CD4-positive, alpha-beta T cell treated with Interleukin-17A for 1 hour (primary cell): Measurements from ENCODE around the gene CHPF.

ENCODE experiments used
- DNase-seq: peaks from one replicate; pipeline ENCODE4 v3.0.0-alpha.2; 2020

The CHPF gene

DNA sequence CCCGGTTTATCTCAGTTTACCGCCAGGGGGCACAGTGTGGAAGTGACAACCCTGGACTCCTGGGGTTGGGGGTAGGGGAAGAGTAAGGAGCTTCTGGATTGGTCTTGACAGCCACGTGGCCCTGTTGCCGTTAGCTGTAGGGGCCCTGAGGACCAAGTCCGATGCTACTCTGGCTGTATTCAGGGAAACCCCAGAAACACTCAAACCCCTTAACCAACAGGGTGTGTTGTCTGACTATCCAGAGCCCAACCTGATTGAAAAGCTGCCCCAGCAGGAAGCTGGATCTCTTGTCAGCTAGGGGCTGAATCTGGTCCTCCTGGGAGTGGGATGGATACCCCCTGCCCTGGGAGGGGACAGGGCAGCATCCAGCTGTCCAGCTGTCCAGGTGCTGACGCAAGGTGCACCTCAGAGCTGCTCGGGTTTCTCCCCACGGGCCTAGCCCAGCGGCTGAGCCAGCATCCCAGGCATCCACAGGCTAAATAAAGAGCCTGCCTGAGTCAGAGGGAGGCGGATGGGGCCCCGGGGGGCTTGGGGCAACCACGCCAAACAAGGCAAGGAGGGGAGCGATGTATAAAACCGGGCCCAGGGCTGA is 48.0 kb downstream of the CHPF start:
- peak; percentile 66 for DNase-seq

DNA sequence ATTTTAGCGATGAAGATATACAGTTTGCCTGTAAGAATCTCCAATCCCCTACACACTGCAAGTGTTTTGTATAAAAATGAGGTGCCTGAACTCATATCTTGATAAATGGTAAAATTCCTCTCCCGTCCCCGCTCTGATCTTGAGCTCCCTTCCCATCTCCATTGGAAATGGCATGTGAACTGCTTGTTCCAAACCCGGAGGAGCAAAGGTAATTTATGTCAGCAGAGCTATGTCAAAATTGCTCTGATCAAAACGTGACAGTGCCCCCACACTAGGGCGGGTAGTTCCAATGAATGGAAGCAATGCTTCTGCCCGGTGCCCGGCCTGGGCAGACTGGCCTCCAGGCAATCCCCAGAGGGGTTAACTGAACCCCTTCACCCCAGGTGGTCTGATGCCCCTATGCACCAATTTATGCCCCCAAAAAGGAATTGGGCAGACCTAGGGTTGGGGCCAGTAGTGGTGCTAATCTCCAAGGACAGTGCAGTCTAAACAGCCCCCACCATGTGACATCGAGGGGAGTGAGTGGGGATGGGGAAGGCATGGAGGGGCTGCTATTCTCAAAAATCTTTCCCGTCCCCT is 48.6 kb downstream of the CHPF start:
- DNase-seq = no peak

DNA sequence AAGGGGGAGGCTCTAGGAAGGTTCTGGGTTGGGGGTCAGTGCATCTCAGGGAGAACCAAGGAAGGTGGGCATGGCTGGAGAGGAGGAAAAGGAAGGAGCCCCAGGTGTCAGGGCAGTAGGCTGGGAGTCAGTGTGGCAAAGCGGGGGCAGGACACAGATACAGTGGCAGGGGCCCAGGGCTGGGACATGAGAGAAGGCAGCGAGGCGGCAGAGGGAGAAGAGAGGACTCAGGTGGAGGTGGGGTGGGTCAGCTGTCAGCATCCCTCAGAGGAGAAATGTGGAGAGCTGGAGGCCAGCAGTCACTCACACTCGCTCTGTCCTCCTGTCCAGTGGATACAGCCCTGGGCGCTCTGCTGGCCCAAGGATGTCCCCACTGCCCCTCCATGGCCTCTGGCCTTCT is 50.5 kb downstream of the CHPF start:
- DNase-seq = no peak

DNA sequence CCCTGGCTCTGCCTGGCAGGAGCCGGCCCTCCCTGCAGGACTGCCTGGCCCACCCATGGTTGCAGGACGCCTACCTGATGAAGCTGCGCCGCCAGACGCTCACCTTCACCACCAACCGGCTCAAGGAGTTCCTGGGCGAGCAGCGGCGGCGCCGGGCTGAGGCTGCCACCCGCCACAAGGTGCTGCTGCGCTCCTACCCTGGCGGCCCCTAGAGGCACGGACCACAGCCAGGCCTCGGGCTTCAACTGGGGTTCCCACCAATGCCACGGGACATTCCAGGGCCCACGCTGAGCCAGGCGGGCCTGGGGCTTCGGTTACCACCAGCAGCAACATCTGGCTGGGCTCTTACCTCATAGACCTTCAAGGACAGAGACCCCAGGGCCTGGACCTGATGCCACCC is 51.0 kb downstream of the CHPF start:
- DNase-seq = no peak

DNA sequence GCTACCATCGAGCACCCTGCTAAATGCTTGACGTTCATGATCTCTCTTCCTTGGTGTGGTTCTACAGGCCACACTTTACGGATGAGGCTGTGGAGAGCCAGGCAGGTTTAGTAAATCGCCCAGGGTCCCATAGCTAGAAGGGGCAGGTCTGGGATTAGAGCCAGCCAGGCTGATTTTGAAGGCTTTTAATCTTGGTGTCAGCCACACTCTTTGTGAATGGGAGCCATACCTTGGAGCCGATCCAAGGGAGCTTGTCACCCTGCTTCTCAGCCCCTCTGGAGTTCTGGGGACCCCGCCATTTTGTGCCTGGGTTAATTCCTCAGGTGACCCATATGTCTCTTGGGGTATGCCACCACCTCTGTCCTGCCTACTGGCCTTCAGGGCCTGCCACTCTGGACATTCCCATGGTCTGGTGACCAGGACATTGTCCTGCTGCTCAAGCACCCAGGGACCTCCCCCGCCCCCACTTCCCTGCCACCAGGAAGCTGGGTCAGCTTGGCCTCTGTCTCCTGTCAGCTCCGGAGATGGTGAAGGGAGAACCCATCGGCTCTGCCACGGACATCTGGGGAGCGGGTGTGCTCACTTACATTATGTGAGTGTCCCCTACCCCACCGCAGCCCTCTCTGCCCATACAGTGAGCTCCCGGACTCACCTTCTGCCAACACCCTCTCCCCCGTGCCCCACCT is 52.2 kb downstream of the CHPF start:
- no peak for DNase-seq

DNA sequence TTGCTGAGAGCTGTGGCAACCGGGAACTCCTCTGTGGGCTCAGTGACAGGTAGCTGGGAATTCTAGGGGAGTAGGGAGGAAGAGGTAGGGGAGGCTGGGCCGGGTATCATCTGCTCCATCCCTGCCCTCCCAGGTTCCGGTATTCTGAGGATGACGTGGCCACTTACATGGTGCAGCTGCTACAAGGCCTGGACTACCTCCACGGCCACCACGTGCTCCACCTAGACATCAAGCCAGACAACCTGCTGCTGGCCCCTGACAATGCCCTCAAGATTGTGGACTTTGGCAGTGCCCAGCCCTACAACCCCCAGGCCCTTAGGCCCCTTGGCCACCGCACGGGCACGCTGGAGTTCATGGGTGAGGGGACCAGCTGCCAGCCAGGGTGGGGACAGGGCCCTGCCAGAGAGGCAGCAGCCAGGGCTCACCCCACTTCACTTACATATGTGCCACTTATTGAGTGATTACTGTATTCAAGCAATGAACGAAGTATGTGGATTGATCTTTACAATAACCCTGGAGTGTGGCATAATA is 52.9 kb downstream of the CHPF start:
- DNase-seq = no peak

DNA sequence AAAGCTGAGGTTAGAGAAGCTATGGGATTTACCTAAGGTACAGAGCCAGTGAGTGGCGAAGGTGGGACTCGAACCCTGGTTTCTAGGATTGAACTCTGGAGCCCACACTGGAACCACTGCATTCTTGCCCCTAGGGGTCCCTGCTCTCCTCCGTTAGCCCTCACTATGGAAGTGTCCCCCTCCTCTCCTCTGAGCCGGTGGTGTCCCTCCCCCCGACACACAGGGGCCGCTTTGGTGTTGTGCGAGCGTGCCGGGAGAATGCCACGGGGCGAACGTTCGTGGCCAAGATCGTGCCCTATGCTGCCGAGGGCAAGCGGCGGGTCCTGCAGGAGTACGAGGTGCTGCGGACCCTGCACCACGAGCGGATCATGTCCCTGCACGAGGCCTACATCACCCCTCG is 53.4 kb downstream of the CHPF start:
- DNase-seq = no peak

DNA sequence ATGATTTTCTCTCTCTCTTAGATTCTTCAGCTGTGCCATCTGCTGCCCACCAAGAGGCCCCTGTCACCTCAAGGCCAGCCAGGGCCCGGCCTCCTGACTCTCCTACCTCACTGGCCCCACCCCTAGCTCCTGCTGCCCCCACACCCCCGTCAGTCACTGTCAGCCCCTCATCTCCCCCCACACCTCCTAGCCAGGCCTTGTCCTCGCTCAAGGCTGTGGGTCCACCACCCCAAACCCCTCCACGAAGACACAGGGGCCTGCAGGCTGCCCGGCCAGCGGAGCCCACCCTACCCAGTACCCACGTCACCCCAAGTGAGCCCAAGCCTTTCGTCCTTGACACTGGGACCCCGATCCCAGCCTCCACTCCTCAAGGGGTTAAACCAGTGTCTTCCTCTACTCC is 54.3 kb downstream of the CHPF start:
- no peak for DNase-seq
